GM12873 (cell line): ENCODE data around the gene ERCC2.

Experiments used
- TF ChIP-seq, protein P1 (sequence below): IDR thresholded peaks from 2 replicates; pipeline ENCODE4 v1.5.1; 2012; ENCODE audit warnings: low read depth, mild to moderate bottlenecking, moderate library complexity, low read length, control low read depth; ENCODE audit not compliant: insufficient read depth; ENCODE audit errors: missing control alignments

The ERCC2 gene

DNA sequence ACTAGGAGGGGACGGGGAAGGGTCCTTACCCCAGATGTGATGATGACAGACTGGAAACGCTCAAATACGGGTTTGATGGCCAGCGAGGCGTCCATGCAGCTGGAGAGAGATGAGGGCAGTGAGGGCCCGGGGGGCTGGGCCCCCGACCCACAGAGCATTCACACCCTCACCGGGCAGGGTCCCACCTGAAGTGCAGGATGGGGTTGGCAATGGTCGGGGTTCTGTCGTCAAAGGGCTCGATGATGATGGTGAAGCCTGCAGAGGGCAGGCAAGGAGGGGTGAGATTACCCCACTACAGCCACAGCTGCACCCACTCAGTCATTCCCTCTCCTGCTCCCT lies 13.0 kb downstream of the ERCC2 start:
- TF ChIP-seq, protein P1, sequence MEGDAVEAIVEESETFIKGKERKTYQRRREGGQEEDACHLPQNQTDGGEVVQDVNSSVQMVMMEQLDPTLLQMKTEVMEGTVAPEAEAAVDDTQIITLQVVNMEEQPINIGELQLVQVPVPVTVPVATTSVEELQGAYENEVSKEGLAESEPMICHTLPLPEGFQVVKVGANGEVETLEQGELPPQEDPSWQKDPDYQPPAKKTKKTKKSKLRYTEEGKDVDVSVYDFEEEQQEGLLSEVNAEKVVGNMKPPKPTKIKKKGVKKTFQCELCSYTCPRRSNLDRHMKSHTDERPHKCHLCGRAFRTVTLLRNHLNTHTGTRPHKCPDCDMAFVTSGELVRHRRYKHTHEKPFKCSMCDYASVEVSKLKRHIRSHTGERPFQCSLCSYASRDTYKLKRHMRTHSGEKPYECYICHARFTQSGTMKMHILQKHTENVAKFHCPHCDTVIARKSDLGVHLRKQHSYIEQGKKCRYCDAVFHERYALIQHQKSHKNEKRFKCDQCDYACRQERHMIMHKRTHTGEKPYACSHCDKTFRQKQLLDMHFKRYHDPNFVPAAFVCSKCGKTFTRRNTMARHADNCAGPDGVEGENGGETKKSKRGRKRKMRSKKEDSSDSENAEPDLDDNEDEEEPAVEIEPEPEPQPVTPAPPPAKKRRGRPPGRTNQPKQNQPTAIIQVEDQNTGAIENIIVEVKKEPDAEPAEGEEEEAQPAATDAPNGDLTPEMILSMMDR = no peak

DNA sequence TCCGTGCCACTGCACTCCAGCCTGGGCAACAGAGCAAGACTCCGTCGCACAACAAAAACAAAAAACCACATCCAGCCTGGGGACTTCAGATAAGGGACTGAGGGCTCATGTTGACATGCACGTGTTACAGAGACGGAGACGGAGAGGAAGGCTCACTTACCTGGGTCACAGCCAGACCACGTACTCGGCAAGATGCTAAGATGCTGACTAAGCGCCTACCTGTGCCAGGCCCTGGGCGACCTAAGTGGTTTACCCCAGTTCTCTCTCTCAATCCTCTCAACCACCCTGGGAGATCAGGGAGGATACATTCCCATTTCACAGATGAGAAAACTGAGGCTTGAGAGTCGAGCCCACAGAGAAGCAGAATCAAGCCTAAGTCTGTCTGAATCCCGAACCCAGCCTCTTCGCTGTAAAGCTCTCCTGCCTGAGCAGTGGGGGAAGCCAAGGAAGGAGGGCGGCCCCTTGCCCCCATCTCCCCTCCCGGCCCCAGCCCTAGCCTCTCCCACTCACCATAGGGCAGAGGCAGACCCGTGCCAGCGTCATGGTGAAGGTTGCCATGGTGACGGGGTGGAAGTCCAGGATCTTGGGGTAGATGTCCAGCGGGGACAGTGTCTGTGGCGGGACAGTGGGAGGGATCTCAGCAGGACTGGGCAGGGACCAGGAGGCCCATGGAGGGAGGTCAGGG lies 13.5 kb downstream of the ERCC2 start:
- TF ChIP-seq, protein P1 = no peak

DNA sequence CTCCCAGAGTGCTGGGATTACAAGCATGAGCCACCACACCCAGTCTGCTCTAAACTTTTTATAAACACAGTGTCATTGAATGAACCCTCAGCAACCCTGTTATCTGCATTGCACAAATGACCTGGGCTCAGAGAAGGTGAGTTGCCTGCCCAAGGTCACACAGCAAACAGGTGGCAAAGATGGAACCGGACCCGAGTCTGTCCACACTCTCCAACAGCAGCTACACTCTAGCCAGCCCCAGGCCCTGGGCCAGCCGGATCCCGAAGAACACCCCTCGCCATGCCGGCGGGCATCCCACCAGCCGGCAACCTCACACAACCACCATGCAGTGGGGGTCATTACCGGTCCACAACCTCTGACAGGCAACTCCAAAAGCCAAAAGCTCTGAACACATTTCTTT lies 14.5 kb downstream of the ERCC2 start:
- TF ChIP-seq, protein P1 = no peak

DNA sequence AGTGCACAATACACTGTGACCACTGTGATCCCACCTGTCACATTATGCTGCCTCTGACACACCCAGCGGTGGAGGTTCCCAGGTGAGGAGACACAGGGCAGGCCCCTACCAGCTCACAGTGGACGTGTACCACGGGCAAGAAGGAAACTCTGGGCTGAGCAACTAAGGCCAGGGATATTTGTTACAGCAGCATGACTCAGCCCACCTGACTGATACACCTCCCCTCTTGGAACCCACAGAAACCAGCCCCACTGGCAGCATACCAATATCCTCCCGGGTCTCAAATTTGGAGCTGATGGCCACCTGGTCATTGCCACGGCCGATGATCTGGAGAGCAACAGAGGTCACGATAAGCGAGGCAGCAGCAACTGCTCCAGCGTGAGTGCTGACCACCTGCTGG lies 15.0 kb downstream of the ERCC2 start:
- TF ChIP-seq, protein P1 = no peak

DNA sequence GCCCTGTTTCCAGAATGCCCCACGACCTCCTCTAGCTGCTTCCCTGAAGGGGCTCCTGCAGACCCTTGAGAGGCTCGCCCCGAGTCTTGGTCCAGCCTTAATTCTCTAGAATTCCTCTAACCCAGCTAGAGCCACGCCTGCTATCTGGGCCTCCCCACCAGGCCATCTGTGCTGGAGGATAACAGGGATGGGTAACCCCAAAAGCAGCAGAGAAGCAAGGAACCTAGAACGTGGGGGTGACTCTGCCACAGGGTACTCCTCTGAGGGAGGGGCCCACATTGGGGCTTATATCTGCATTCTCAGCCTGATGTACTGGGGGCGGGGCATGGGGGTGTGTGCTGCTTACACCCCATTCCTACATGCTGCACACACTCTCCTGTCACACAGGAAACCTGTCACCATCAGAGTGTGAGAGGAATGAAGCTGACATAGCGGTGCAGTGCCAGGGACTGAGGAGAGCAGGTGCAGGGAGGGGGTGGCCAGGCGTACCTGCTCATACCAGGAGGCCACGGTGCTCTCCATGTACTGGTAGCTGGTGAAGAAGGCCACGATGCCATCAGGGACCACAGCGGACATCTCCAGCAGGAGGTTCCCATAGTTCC lies 16.0 kb downstream of the ERCC2 start:
- TF ChIP-seq, protein P1 = no peak

DNA sequence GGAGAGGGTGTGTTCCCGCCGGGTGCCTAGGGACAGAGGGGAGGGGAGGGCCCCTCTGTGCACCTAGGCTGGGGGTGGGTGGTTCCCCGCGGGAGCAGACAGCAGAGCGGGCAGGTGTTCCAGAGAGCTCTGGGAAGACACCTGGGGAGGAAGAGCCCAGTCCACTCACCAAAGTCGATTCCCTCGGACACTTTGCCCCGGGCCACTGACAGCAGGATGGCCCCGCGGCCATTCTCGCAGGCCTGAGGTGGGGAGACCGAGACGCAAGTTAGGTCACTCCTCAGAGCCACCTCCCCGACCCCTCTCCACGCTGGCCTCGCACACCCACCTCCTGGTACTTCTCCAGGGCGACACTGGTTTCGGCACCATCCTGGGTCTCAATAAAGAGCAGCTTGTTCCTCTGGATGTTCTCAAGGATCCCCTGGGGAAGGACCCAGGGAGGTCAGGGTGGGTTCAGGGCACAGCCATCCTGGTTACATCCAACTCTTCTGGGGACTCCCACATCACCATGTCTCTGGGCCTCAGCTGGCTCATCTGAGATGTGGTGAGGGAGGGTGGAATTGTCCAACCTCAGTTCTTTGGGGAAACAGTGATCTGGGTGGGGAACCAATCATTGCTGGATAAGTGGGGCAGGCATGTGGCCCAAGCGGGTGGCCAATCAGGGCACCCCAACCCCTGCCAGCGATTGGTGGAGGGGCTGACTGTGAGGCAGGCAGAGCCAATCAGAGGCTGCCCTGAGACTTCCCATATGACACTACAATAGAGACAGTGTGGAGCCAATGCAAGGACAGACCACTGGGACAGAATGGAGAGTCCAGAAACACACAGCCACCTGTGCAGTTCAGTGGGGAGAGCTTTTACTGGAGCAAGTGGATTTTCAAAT lies 17.2 kb downstream of the ERCC2 start:
- TF ChIP-seq, protein P1 = no peak

DNA sequence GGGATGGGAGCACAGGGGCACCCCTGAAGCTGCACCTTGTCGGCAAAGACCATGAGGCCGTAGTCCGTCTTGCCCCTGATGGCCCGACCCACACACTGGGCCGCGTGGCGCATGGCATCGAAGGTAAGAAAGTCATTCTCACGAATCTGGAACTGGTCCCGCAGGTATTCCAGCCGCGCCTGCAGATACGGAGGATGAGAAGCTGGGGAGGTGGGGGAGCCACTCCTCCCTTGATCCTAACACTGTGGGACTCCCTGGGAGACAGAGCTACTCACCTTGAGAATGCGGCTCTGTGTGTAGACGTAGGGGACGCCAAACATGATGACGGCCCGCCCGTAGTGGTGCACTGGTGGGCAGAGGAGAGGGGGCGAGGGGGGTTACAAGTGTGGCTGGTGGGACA lies 17.9 kb downstream of the ERCC2 start:
- TF ChIP-seq, protein P1 = no peak
